Thyroid gland (tissue), 4 donors: Measurements from ENCODE around the gene ATG5.

ENCODE experiments used
- POLR2A ChIP-seq, 2 donors: fragments of 450-650 bp; IDR thresholded peaks; one replicate each; pipeline ENCODE4 v1.6.1; 2017; ENCODE audit warnings: antibody characterized with exemption in 2 of 2, mild to moderate bottlenecking in 2 of 2, moderate library complexity in 1 of 2
- TF ChIP-seq, protein P1 (sequence below), 6 experiments: fragments of 200-600 bp in 3 of 6; fragments of 450-650 bp in 3 of 6; sonication (generic) in 3 of 6; IDR thresholded peaks; one replicate each; pipeline ENCODE4 v1.5.1; 2016 to 2019; ENCODE audit warnings: antibody characterized with exemption in 6 of 6, mild to moderate bottlenecking in 2 of 6, inconsistent platforms in 1 of 6, moderate library complexity in 1 of 6

DNA sequence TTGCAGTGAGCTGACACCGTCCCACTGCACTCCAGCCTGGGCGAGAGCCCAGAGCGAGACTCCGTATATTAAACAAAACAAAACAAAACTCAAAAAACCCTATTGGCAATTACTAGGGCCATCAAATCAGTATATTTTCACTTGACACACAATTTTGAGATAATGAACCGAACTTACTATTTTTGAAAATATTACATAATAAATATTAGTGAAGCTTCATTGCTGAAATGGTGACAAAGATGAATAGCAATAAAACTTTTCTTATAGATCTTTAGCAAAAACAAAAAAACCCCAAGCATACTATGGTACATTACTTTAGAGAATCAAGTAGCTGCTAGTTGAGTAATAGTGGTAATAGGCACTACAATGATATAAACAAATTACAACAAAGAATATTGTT is 113.0 kb downstream of the ATG5 start:
- TF ChIP-seq, protein P1, sequence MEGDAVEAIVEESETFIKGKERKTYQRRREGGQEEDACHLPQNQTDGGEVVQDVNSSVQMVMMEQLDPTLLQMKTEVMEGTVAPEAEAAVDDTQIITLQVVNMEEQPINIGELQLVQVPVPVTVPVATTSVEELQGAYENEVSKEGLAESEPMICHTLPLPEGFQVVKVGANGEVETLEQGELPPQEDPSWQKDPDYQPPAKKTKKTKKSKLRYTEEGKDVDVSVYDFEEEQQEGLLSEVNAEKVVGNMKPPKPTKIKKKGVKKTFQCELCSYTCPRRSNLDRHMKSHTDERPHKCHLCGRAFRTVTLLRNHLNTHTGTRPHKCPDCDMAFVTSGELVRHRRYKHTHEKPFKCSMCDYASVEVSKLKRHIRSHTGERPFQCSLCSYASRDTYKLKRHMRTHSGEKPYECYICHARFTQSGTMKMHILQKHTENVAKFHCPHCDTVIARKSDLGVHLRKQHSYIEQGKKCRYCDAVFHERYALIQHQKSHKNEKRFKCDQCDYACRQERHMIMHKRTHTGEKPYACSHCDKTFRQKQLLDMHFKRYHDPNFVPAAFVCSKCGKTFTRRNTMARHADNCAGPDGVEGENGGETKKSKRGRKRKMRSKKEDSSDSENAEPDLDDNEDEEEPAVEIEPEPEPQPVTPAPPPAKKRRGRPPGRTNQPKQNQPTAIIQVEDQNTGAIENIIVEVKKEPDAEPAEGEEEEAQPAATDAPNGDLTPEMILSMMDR (IDR thresholded peaks at IDR 0.05), result no peak
- TF ChIP-seq POLR2A (IDR thresholded peaks at IDR 0.05), result no peak
